ENCODE data around the gene EFHB.

The EFHB gene

GRCh38 chr3:19940643-19941042, 6.6 kb upstream of the EFHB start:
- ATAC-seq = no peak
- TF ChIP-seq CSDC2 (CRISPR knock-in tag; IDR thresholded peaks at IDR 0.05) (no peak), CSRNP3 (CRISPR knock-in tag; IDR thresholded peaks at IDR 0.05) (no peak), TSHZ2 (CRISPR knock-in tag; IDR thresholded peaks at IDR 0.05) (no peak), TCF4 (CRISPR knock-in tag; IDR thresholded peaks at IDR 0.05; ENCODE audit: borderline replicate concordance) (no peak), TOX (CRISPR knock-in tag; IDR thresholded peaks at IDR 0.05; ENCODE audit: borderline replicate concordance) (no peak), OSR1 (CRISPR knock-in tag; IDR thresholded peaks at IDR 0.05) (no peak), PPARA (CRISPR knock-in tag; IDR thresholded peaks at IDR 0.05; ENCODE audit: borderline replicate concordance) (no peak), RARB (CRISPR knock-in tag; IDR thresholded peaks at IDR 0.05) (no peak), GLIS3 (CRISPR knock-in tag; IDR thresholded peaks at IDR 0.05) (no peak), BACH2 (CRISPR knock-in tag; IDR thresholded peaks at IDR 0.05; ENCODE audit: borderline replicate concordance) (no peak)

- ATAC-seq = no peak
- no peak for TF ChIP-seq TOX (CRISPR knock-in tag; IDR thresholded peaks at IDR 0.05; ENCODE audit: borderline replicate concordance)
- TF ChIP-seq SNAI2 (CRISPR knock-in tag; IDR thresholded peaks at IDR 0.05) = no peak
- TF ChIP-seq ARNTL (CRISPR knock-in tag; IDR thresholded peaks at IDR 0.05; ENCODE audit: borderline replicate concordance, low read depth) = no peak
- no peak for TF ChIP-seq TSHZ2 (CRISPR knock-in tag; IDR thresholded peaks at IDR 0.05)
- TF ChIP-seq ZFP3 (CRISPR knock-in tag; IDR thresholded peaks at IDR 0.05) = no peak
- TF ChIP-seq PPARA (CRISPR knock-in tag; IDR thresholded peaks at IDR 0.05; ENCODE audit: borderline replicate concordance) = no peak
- TF ChIP-seq ISL1 (CRISPR knock-in tag; IDR thresholded peaks at IDR 0.05) = no peak
- no peak for TF ChIP-seq ZNF70 (CRISPR knock-in tag; IDR thresholded peaks at IDR 0.05)
- no peak for TF ChIP-seq PATZ1 (CRISPR knock-in tag; IDR thresholded peaks at IDR 0.05; ENCODE audit: borderline replicate concordance)
- TF ChIP-seq ZNF8 (CRISPR knock-in tag; IDR thresholded peaks at IDR 0.05) = no peak
- no peak for TF ChIP-seq ZFP30 (CRISPR knock-in tag; IDR thresholded peaks at IDR 0.05)
- TF ChIP-seq ESRRG (CRISPR knock-in tag; IDR thresholded peaks at IDR 0.05) = no peak
Measured at GRCh38 chr3:19938295-19938627, 4.2 kb upstream of the EFHB start.

- no peak for TF ChIP-seq ZFP30 (CRISPR knock-in tag; IDR thresholded peaks at IDR 0.05)
- no peak for TF ChIP-seq ZNF8 (CRISPR knock-in tag; IDR thresholded peaks at IDR 0.05)
- TF ChIP-seq ISL1 (CRISPR knock-in tag; IDR thresholded peaks at IDR 0.05) = no peak
- no peak for TF ChIP-seq PPARA (CRISPR knock-in tag; IDR thresholded peaks at IDR 0.05; ENCODE audit: borderline replicate concordance)
- TF ChIP-seq BACH2 (CRISPR knock-in tag; IDR thresholded peaks at IDR 0.05; ENCODE audit: borderline replicate concordance) = no peak
- no peak for TF ChIP-seq ZFP3 (CRISPR knock-in tag; IDR thresholded peaks at IDR 0.05)
- no peak for TF ChIP-seq TSHZ2 (CRISPR knock-in tag; IDR thresholded peaks at IDR 0.05)
- ATAC-seq = no peak
Measured at GRCh38 chr3:19937459-19938294, 3.7 kb upstream of the EFHB start.

Measured in SK-N-SH treated with all-trans-retinoic acid at 6 μM for 48 hours (cell line).